GM18498 (cell line): Measurements from ENCODE around the gene AK8.

ENCODE experiments used
- ATAC-seq: cut with Tn5 transposase; IDR thresholded peaks from one replicate; pipeline ENCODE4 v1.9.1; 2021; ENCODE audit warnings: mild to moderate bottlenecking, moderate library complexity; ENCODE audit not compliant: unreplicated experiment

The AK8 gene

DNA sequence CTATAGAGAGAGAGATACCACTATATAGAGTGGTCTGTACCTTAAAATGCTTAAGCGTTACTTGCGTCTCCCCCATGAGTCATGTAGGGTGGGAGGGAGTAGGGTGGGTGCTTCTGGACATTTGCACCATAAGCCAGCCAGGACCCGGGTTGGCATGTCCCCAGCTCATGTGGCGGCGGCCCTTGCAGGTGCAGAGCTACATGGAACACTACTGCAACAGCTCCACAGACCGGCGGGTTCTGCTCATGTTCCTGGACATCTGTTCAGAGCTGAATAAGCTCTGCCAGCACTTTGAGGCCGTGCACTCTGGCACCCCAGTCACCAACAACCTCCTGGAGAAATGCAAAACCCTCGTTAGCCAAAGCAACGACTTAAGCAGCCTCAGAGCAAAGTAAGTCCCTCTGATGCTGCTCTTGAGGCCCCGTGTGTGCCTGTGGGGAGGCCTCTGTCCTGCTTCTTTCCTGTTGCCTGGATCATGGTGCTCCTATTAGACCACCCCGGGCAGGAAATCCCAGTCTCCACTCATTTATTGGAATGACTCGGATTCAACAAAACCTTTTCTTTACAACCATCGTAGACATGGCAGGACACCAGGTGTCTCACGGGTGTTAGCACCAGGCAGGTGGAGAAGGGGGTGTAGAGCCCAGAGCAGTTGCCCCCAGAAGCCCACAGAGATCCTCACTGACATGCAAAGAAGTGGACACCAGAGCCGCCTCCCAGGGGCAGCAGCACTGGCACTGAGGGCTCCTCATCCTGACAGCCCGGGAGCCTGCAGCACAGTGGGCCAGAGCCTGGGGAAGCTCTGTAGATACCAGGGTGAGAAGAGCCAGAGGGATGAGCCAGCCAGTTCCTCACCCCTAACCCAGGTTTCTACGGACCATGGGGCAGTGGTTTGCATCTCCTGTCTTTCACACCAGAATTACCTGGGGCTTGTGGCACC is 9.4 kb upstream of the AK8 start:
- no peak for ATAC-seq

DNA sequence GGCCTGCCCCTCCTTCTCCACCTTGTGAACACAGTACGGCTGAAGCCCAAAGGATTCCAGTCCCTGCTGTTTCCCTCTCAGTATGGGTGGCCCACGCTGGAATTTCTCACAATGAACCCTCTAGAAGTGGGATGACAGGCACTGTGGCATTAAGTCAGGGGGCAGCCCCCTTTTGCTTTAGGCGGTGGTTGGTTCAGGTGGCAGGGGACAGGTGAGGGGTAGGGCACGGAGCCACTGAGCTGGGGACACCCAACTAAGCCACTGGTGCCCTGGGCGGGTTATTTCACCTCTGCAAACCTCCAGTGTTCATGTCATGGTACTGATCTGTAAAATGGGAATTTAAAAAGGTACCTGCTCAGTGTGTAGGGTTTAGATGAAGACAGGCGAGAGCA is 8.2 kb upstream of the AK8 start:
- no peak for ATAC-seq

DNA sequence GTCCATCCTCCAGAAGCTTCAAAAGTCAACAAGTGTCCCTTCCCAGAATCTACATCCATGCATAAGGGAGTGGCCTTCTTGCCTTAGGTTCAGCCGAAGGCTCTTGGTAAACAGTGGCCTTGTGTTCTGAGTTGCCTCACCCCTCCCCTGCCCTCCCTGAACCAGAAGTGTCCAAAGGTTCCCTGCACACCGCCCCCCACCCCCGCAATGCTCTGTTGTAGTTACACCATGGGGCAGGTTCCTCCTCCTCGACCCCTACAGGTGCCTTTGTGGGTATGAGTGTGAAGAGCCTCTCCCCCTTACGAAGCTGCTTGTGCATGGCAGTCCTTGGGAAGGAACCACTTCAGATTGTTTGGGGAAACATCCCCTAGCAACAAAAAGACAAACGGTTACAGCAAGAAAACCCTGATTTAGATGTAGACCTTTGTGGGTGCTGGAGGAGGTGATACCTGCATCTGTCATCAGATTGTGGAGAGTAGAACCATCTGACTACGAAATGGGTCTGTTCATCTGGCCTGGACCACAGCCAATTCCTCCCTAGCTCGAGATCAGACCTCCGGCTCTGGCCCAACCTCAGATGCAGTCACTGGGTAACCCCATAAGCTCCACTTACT is 7.7 kb upstream of the AK8 start:
- ATAC-seq = no peak

GRCh38 chr9:132883349-132884294 is 5.5 kb upstream of the AK8 start:
- no peak for ATAC-seq

DNA sequence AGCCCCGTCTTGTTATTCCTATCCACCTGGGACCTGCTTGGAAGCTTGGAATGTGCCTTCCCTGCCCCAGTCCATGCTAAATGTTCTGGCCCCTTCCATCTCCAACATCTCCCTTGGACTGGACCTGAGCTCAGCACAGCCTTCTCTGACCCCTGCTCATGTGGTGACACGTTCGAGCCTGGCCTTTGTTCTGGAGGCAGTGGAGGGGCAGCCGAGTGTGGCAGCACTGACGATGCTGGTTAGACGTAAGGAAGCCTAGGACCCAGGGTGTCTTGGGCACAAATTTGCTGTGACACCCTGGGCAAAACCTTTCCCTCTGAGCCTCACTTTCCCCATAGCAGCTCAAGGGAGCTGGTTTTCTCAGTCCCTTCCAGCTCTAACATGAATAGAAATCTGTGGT is 4.5 kb upstream of the AK8 start:
- ATAC-seq = no peak

- no peak for ATAC-seq
These were observed 3.7 kb upstream of the AK8 start for GRCh38 chr9:132881826-132882225.

- no peak for ATAC-seq
These were observed 2.2 kb upstream of the AK8 start for GRCh38 chr9:132880324-132880661.

GRCh38 chr9:132879457-132880323 is 1.6 kb upstream of the AK8 start:
- ATAC-seq = no peak

DNA sequence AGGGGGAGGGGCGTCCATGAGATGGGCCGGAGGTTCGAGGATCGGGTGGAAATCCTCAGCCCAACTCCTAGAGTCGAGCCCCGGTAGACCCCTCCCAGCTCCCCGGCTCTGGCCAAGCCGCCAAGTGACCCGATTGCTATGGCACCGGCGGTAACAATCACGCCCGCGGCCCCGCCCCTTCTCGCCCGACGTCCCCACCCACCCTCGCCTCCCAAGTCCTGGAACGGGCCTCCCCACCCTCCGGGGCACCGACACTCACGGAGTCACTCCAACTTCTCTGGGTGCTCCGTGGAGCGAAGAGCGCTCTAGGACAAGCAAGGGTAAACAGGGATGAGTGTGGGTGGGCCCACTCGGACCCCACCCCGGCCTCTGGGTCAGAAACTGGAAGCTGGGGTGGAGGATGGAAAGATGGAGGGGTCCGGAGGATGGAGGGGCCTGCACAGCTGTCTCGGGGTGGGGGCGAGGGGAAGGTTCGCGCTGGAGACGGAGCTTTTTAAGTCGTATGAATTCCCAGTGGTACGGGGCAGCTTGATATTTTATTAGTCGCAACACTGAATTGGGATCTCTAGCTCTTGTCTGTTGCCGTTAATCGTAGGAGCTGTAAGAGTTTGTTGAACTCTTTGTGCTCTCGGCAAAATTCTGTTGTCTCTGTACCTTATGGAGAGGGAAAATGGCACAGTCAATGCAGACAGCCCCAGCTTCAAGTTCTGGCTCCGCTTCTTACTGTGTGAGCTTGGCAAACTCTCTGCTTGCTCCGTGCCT is 792 bp upstream of the AK8 start, which contains the start of gene SPACA9:
SPACA9 (plus strand) TSS at position 204 of the 762 bp plus-strand sequence. CDS start 5,050 bp downstream, outside the sequence.
- ATAC-seq = no peak

DNA sequence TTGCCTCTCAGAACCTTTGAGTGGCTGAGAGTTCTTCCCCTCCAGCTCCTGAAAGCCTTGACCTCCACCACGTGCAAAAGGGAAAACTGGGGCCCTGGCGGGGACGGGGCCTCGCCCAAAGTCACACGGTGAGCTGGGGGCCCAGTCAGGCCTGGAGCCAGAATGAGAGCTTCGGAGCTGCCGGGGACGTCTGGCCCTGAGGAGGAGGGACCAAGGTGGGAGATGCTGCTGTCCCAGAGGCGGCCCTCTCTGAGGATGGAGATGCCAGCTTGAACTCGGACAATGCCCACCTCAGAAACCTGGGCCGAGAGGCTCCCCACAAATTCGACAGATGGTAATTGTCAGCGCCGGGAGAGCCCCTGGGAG is 643 bp downstream of the AK8 start:
- ATAC-seq = no peak

DNA sequence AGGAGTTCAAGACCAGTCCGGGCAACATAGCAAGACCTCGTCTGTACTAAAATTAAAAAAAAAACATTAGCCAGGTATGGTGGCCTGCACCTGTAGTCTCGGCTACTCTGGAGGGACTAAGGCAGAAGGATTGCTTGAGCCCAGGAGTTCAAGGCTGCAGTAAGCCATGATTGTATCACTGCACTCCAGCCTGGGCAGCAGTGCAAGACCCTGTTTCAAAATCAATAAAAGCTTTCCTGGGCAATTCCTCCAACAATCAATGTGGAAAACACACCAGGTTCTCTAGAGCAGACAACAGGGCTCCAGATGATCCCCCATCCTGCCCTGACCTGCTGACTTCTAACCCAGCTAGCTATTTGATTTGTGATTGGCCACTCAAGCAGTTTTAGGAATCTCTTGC is 1.2 kb downstream of the AK8 start:
- ATAC-seq = no peak

GRCh38 chr9:132875159-132875558 is 2.9 kb downstream of the AK8 start:
- ATAC-seq = no peak

GRCh38 chr9:132873403-132873802 is 4.7 kb downstream of the AK8 start:
- ATAC-seq = no peak

- ATAC-seq = no peak
These were observed 8.8 kb downstream of the AK8 start for GRCh38 chr9:132869266-132869665.

DNA sequence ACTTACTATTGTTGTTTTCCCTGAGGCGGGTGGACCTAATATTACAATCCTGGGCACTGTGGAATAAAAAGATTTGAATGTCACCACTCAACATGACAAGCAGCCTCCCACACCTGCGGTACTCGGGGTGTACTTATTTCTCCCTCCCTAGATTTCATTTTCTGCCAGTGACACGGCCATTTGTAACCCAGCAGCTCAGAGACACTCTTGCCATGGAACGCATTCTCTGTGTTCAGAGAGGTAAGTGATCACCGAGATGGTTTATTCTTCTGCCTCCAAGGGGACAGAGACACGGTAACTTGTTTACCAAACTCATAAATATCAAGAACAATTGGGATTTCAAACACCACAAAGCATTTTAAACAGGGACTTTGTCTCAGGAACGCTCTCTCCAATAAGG is 11.2 kb downstream of the AK8 start:
- no peak for ATAC-seq

GRCh38 chr9:132864691-132865090 is 13.4 kb downstream of the AK8 start:
- ATAC-seq = no peak

GRCh38 chr9:132864277-132864676 is 13.8 kb downstream of the AK8 start:
- ATAC-seq = no peak

DNA sequence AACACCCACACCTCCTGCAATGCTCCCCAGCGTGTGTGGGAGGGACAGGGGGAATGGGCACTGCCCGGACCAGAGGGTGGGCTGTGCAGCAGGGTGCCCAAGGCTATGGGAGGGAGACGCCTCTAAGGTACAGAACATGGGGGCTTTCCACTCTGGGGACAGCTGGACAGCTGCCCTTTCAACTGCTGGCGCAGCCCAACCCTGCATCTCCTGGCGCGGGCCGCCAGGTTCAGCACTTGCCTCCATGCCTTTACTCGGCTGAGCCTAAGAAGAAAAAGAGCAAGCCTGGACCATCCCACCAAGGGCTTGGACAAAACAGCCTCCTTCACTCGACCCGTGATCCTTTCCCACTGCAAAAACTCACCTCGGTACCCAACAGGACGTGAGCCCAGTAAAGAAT is 15.0 kb downstream of the AK8 start:
- ATAC-seq = no peak

GRCh38 chr9:132862533-132862932 is 15.6 kb downstream of the AK8 start:
- no peak for ATAC-seq

- no peak for ATAC-seq
These were observed 16.4 kb downstream of the AK8 start for GRCh38 chr9:132861666-132862065.
